OCI-LY3 (cell line): ENCODE data around the gene NEB.

ENCODE experiments used
- H2AFZ ChIP-seq: fragments of 200-600, 300-600 bp; shearing (Covaris generic); 2 replicates; pipeline ENCODE4 v1.6.0; 2014; ENCODE audit warnings: antibody characterized with exemption, low read depth, low read length
- H3K27ac ChIP-seq: fragments of 200-600, 300-600 bp; sonication (generic); 2 replicates; pipeline ENCODE4 v1.5.1; 2014; ENCODE audit warnings: mild to moderate bottlenecking, low read length, moderate library complexity, mixed read lengths
- H3K27me3 ChIP-seq: fragments of 200-600, 300-600 bp; sonication (generic); 2 replicates; pipeline ENCODE4 v1.6.1; 2014; ENCODE audit warnings: low read depth, low read length, mixed read lengths
- H3K36me3 ChIP-seq: fragments of 200-600, 300-600 bp; sonication (generic); replicated peaks from 2 replicates; pipeline ENCODE3; 2014; ENCODE audit warnings: low read depth, low read length, mixed read lengths
- H3K4me1 ChIP-seq: fragments of 300-600, 200-600 bp; sonication (generic); 2 replicates; pipeline ENCODE4 v1.6.1; 2014; ENCODE audit warnings: low read length, mixed read lengths
- H3K4me2 ChIP-seq: fragments of 200-600, 300-600 bp; sonication (generic); 2 replicates; pipeline ENCODE4 v1.6.1; 2014; ENCODE audit warnings: low read length, mixed read lengths
- H3K4me3 ChIP-seq: fragments of 300-600, 200-600 bp; sonication (generic); 2 replicates; pipeline ENCODE4 v1.5.1; 2014; ENCODE audit warnings: antibody characterized with exemption, mild to moderate bottlenecking, low read length, moderate library complexity
- H3K79me2 ChIP-seq: fragments of 300-600, 200-600 bp; shearing (Covaris generic); 2 replicates; pipeline ENCODE4 v1.6.1; 2014; ENCODE audit warnings: mild to moderate bottlenecking, low read length, mixed read lengths
- H3K9ac ChIP-seq: fragments of 300-600, 200-600 bp; shearing (Covaris generic); 2 replicates; pipeline ENCODE4 v1.6.0; 2014; ENCODE audit warnings: mild to moderate bottlenecking, low read length, moderate library complexity
- H3K9me3 ChIP-seq: fragments of 200-600, 300-600 bp; shearing (Covaris generic); 2 replicates; pipeline ENCODE4 v1.6.1; 2014; ENCODE audit warnings: low read length, mixed read lengths; ENCODE audit not compliant: insufficient read depth
- H4K20me1 ChIP-seq: fragments of 200-600, 300-600 bp; sonication (generic); 2 replicates; pipeline ENCODE4 v1.6.1; 2016; ENCODE audit warnings: low read length, mixed read lengths; ENCODE audit not compliant: insufficient read depth
- CTCF ChIP-seq: fragments of 200-600, 300-600 bp; sonication (generic); IDR thresholded peaks from 2 replicates; pipeline ENCODE4 v1.5.1; 2014; ENCODE audit warnings: antibody characterized with exemption, low read length, low read depth
- EZH2phosphoT487 ChIP-seq: fragments of 200-600 bp; shearing (Covaris generic); IDR thresholded peaks from 2 replicates; pipeline ENCODE4 v1.6.1; 2018; ENCODE audit warnings: antibody characterized with exemption, mixed run types, low read depth

NEB gene

GRCh38 chr2:151691631-151692030 lies 42.6 kb downstream of the NEB start:
- Histone ChIP-seq H3K79me2 (no peaks in the 10 kb centered on the region), H3K27me3 (peaks cover 4% of the 10 kb centered on the region; the same call in 1 of the 2 replicates), H3K27ac (no peak overlapping the region), H3K9ac (no peak overlapping the region), H3K9me3 (no peaks in the 10 kb centered on the region), H4K20me1 (no peaks in the 10 kb centered on the region), H3K4me1 (no peaks in the 10 kb centered on the region), H3K36me3 (no peaks in the 10 kb centered on the region), H2AFZ (no peak overlapping the region), H3K4me2 (no peak overlapping the region), H3K4me3 (no peak overlapping the region)
- TF ChIP-seq CTCF: no peak
- TF ChIP-seq EZH2phosphoT487: no peak

DNA sequence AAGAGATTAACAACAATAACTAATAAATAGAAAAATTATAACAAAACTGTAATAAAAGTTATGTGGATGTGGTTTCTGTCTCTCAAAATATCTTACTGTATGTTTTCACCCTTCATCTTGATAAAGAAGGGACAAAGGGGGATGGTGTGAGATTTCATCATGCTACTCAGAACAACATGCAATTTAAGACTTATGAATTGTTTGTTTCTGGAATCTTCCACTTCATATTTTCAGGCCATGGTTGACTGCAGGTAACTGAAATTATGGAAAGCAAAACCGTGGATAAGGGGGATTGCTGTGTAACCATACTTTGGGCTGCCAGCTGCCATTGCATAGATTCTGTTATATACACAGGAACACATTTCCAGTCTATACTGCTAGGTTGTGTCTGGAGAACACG lies 45.6 kb downstream of the NEB start:
- Histone ChIP-seq H3K4me1 (no peaks in the 10 kb centered on the region), H3K9ac (no peak overlapping the region), H3K4me3 (no peak overlapping the region), H3K27me3 (peaks cover 4% of the 10 kb centered on the region; the same call in 1 of the 2 replicates), H3K27ac (no peak overlapping the region), H3K36me3 (no peaks in the 10 kb centered on the region), H2AFZ (no peak overlapping the region), H3K9me3 (no peaks in the 10 kb centered on the region), H3K79me2 (no peaks in the 10 kb centered on the region), H3K4me2 (no peak overlapping the region), H4K20me1 (no peaks in the 10 kb centered on the region)
- TF ChIP-seq EZH2phosphoT487 (no peak), CTCF (no peak)

DNA sequence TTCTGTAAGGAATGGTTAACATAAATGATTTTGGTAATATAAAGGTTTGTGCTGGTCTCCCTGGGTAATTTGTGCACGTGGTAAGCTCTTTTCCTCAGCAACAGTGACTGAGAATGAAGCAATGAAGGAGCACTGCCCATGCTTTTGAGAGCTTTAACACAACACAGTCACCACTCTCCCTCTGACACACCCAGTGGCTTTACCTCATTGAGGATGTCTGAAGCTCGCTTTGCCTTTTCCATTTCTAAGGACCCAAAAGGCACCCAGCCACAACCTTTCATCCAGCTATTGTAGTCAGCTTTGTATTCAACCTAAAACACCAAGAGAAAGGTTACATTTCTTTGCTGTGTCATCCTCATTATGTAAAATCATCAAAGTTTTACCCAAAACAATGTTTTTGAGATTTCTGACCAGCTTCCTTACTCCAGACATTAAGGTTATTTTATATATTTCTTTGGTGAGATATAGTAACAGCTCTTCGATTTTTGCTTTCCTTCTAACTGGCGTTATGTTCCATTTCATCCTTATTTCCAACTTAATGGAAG lies 51.7 kb downstream of the NEB start:
- H4K20me1 ChIP-seq: no peaks in the 10 kb centered on the region
- H3K4me3 ChIP-seq: no peak overlapping the region
- no peak for TF ChIP-seq EZH2phosphoT487
- TF ChIP-seq CTCF: no peak
- H3K36me3 ChIP-seq: no peaks in the 10 kb centered on the region
- no peaks in the 10 kb centered on the region for H3K4me1 ChIP-seq
- no peaks in the 10 kb centered on the region for H3K9me3 ChIP-seq
- no peak overlapping the region for H3K27ac ChIP-seq
- H2AFZ ChIP-seq: no peak overlapping the region
- no peak overlapping the region for H3K9ac ChIP-seq
- H3K4me2 ChIP-seq: no peak overlapping the region
- no peaks in the 10 kb centered on the region for H3K27me3 ChIP-seq
- no peaks in the 10 kb centered on the region for H3K79me2 ChIP-seq

DNA sequence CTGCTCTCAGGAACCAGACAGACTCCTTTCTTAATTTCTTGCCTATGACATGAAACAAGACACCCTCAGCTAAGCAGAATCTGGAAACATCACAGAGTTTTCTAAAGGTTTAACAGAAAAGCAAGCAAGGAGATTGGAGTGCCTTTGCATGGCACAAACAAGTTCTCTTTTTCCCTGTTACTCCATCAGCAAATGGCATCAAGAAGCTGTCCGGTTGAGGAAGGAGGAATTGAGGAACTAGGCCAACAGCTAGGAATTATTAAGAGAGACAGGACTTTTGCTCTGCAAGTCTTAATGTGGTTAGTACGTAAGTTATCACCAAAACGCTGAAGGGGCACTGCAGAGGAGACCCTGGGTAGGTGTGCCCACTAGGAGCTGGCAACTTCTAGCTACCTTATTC lies 53.2 kb downstream of the NEB start:
- H3K4me1 ChIP-seq: peaks cover 3% of the 10 kb centered on the region
- H3K79me2 ChIP-seq: no peaks in the 10 kb centered on the region
- H3K9ac ChIP-seq: no peak overlapping the region
- H3K27me3 ChIP-seq: peaks cover 9% of the 10 kb centered on the region
- no peak overlapping the region for H3K4me2 ChIP-seq
- no peak overlapping the region for H2AFZ ChIP-seq
- no peak overlapping the region for H3K27ac ChIP-seq
- H4K20me1 ChIP-seq: no peaks in the 10 kb centered on the region
- no peak overlapping the region for H3K4me3 ChIP-seq
- H3K9me3 ChIP-seq: no peaks in the 10 kb centered on the region
- TF ChIP-seq EZH2phosphoT487 (no peak), CTCF (no peak)
- no peaks in the 10 kb centered on the region for H3K36me3 ChIP-seq
